HepG2 (cell line): ENCODE results near the gene FYTTD1. TPM values are rescaled to one million over a fixed set of nuclear protein-coding genes. Genes with fewer than 3 reads are reported as not detected.

Experiments used
- ATF4 ChIP-seq, 2 experiments: fragments of 450-650 bp in 1 of 2; sonication (generic) in 1 of 2; formaldehyde crosslinking; IDR thresholded peaks; 2 replicates each; pipeline versions ENCODE4 v1.5.0 to v1.8.0; 2020 to 2022; ENCODE audit warnings: mild to moderate bottlenecking in 1 of 2, missing genetic modification reagents in 1 of 2
- ATM ChIP-seq: fragments of 450-650 bp; IDR thresholded peaks from 2 replicates; pipeline ENCODE4 v1.7.1; 2017; ENCODE audit warnings: mild to moderate bottlenecking, borderline replicate concordance
- CCAR2 ChIP-seq: fragments of 200-400 bp; formaldehyde crosslinking; optimal IDR thresholded peaks from 2 replicates; pipeline ENCODE3; 2018; ENCODE audit warnings: low read depth, mild to moderate bottlenecking, low read length, moderate library complexity
- CHD2 ChIP-seq: IDR thresholded peaks from 2 replicates; pipeline ENCODE4 v1.6.1; 2011; ENCODE audit warnings: low read depth, low read length, improper control_type of control experiment
- GATAD2A ChIP-seq: IDR thresholded peaks from 2 replicates; pipeline ENCODE4 v1.6.1; 2016
- HDAC6 ChIP-seq: fragments of 200-600 bp; sonication (generic); IDR thresholded peaks from 2 replicates; pipeline ENCODE4 v1.7.0; 2017; ENCODE audit warnings: mild to moderate bottlenecking, antibody characterized with exemption, low read length, low read depth
- HMG20A ChIP-seq: IDR thresholded peaks from 2 replicates; pipeline ENCODE4 v1.6.1; 2016; ENCODE audit warnings: borderline replicate concordance
- HNF4G ChIP-seq, 2 experiments: sonication (generic) in 1 of 2; formaldehyde crosslinking in 1 of 2; IDR thresholded peaks; 2 replicates each; pipeline versions ENCODE4 v1.4.0 to v1.6.1; 2011 to 2020; ENCODE audit warnings: borderline replicate concordance in 2 of 2, low read depth in 2 of 2, mild to moderate bottlenecking in 2 of 2, low read length in 1 of 2, missing genetic modification reagents in 1 of 2, moderate library complexity in 1 of 2
- MYC ChIP-seq: sonication (generic); formaldehyde crosslinking; IDR thresholded peaks from 2 replicates; pipeline ENCODE4 v1.9.0; 2021; ENCODE audit warnings: missing genetic modification reagents, borderline replicate concordance
- NFYB ChIP-seq: sonication (generic); formaldehyde crosslinking; IDR thresholded peaks from 2 replicates; pipeline ENCODE4 v1.4.0; 2020; ENCODE audit warnings: missing genetic modification reagents
- NKX3-1 ChIP-seq: sonication (generic); formaldehyde crosslinking; IDR thresholded peaks from 2 replicates; pipeline ENCODE4 v1.5.0; 2020; ENCODE audit warnings: missing genetic modification reagents
- PAX8 ChIP-seq: sonication (generic); formaldehyde crosslinking; IDR thresholded peaks from 2 replicates; pipeline ENCODE4 v1.8.0; 2022; ENCODE audit warnings: mild to moderate bottlenecking, missing genetic modification reagents, borderline replicate concordance
- RERE ChIP-seq: IDR thresholded peaks from 2 replicates; pipeline ENCODE4 v1.6.1; 2016; ENCODE audit warnings: low read depth, missing genetic modification reagents, missing compliant biosample characterization
- SP1 ChIP-seq, 2 experiments: fragments of 450-650 bp in 1 of 2; sonication (generic) in 1 of 2; formaldehyde crosslinking in 1 of 2; IDR thresholded peaks; 2 replicates each; pipeline versions ENCODE4 v1.4.0 to v1.6.1; 2016 to 2020; ENCODE audit warnings: missing genetic modification reagents in 1 of 2
- SRY ChIP-seq: sonication (generic); formaldehyde crosslinking; IDR thresholded peaks from 2 replicates; pipeline ENCODE4 v1.8.0; 2022; ENCODE audit warnings: mild to moderate bottlenecking, missing genetic modification reagents
- THYN1 ChIP-seq: sonication (generic); formaldehyde crosslinking; IDR thresholded peaks from 2 replicates; pipeline ENCODE4 v1.8.1; 2023; ENCODE audit warnings: low read depth, mild to moderate bottlenecking, moderate library complexity, missing genetic modification reagents, borderline replicate concordance
- ZBTB46 ChIP-seq: sonication (generic); formaldehyde crosslinking; IDR thresholded peaks from 2 replicates; pipeline ENCODE4 v1.4.0; 2020; ENCODE audit warnings: mild to moderate bottlenecking, missing genetic modification reagents, borderline replicate concordance
- ZNF121 ChIP-seq: sonication (generic); formaldehyde crosslinking; IDR thresholded peaks from 2 replicates; pipeline ENCODE4 v1.5.0; 2020; ENCODE audit warnings: mild to moderate bottlenecking, missing genetic modification reagents
- ZNF224 ChIP-seq: sonication (generic); formaldehyde crosslinking; IDR thresholded peaks from 2 replicates; pipeline ENCODE4 v1.5.0; 2020; ENCODE audit warnings: mild to moderate bottlenecking, missing genetic modification reagents
- ZNF451 ChIP-seq: sonication (generic); formaldehyde crosslinking; IDR thresholded peaks from 2 replicates; pipeline ENCODE4 v1.5.0; 2020; ENCODE audit warnings: mild to moderate bottlenecking, missing genetic modification reagents
- ZNF678 ChIP-seq: sonication (generic); formaldehyde crosslinking; IDR thresholded peaks from 2 replicates; pipeline ENCODE4 v1.4.0; 2020; ENCODE audit warnings: mild to moderate bottlenecking, missing genetic modification reagents
- ZNF720 ChIP-seq: sonication (generic); formaldehyde crosslinking; IDR thresholded peaks from 2 replicates; pipeline ENCODE4 v1.4.0; 2020; ENCODE audit warnings: missing genetic modification reagents
- polyA plus RNA-seq, 8 experiments: library from polyadenylated mRNA; depleted of rRNA in 3 of 8; stranded (reverse) in 7 of 8; unstranded in 1 of 8; fragments of >200 nt; fragmentation: Illumina TruSeq in 4 of 8; extraction: Trizol in 4 of 8; gene quantifications; 2 replicates each; pipeline versions ENCODE4 v1.2.1 to v1.2.3, GENCODE V29; 2011 to 2016; ENCODE audit warnings: low read depth in 4 of 8, missing spikeins in 1 of 8, mixed read lengths in 1 of 8; ENCODE audit not compliant: insufficient read depth in 1 of 8
- total RNA-seq, 5 experiments: library from RNA; depleted of rRNA; stranded (reverse); fragments of >200 nt; fragmentation: Illumina TruSeq; extraction: Trizol; gene quantifications; 2 replicates each; pipeline ENCODE4 v1.2.3, GENCODE V29; 2016; ENCODE audit warnings: low read depth in 1 of 5

FYTTD1 gene
- total and polyA plus RNA-seq, 2 of the 13 experiments (the other 11 are each of a cell fraction or from before 2014, with no cell fraction given), result 6.5 to 28.8 TPM

GRCh38 chr3:197791113-197791891 is 41.6 kb downstream of the FYTTD1 start, which contains the start of gene LRCH3 (continued):
- TF ChIP-seq RERE (no peak), ZNF720 (CRISPR knock-in tag) (no peak), ATF4 (CRISPR knock-in tag; IDR thresholded peaks at IDR 0.05) (no peak), HDAC6 (no peak), PAX8 (CRISPR knock-in tag) (no peak), NKX3-1 (CRISPR knock-in tag) (0 out of 2 replicates have a peak, but pooled peaks have one; percentile 61), CCAR2 (no peak), ZBTB46 (CRISPR knock-in tag) (peak; percentile 92; the same call in 1 of the 2 replicates), SRY (CRISPR knock-in tag) (peak; percentile 95), CHD2 (no peak), ATM (no peak), GATAD2A (CRISPR knock-in tag) (peak; percentile 52), HNF4G (IDR thresholded peaks at IDR 0.05; ENCODE audit: borderline replicate concordance, low read depth, low read length) (no peak; the same call in 1 of the 2 replicates), HNF4G (CRISPR knock-in tag; IDR thresholded peaks at IDR 0.05; ENCODE audit: borderline replicate concordance, low read depth) (peak; percentile 61; the same call in 1 of the 2 replicates), ZNF121 (peak; percentile 38; the same call in 1 of the 2 replicates), ZNF678 (CRISPR knock-in tag) (no peak), THYN1 (CRISPR knock-in tag) (no peak), ZNF451 (CRISPR knock-in tag) (peak; percentile 79; the same call in 1 of the 2 replicates), MYC (CRISPR knock-in tag) (peak; percentile 71; the same call in 1 of the 2 replicates), SP1 (IDR thresholded peaks at IDR 0.05) (no peak), SP1 (CRISPR knock-in tag; IDR thresholded peaks at IDR 0.05) (peak; percentile 31; the same call in 1 of the 2 replicates), NFYB (peak; percentile 43), ZNF224 (peak; percentile 87), HMG20A (CRISPR knock-in tag) (no peak)
